Stimulated activated CD8-positive, alpha-beta memory T cell treated with anti-CD3 and anti-CD28 coated beads, Interleukin-15, amount 100 ng/mL, for 48 hours (primary cell): ENCODE data around the gene RBBP8.
A peak's percentile ranks its signal among the peaks of the same experiment; 100 is the strongest.

Experiments used
- DNase-seq, 2 donors: peaks; one replicate each; pipeline ENCODE4 v3.0.0-alpha.2; 2020; ENCODE audit warnings: low read depth in 2 of 2

The RBBP8 gene

GRCh38 chr18:23062011-23062410 is 128.9 kb downstream of the RBBP8 start:
- DNase-seq: no peak

GRCh38 chr18:23063502-23063901 is 130.4 kb downstream of the RBBP8 start:
- DNase-seq: no peak

- DNase-seq: no peak
Observed at GRCh38 chr18:23065234-23065806, 132.2 kb downstream of the RBBP8 start.

- DNase-seq: no peak
Observed at GRCh38 chr18:23066060-23066459, 132.9 kb downstream of the RBBP8 start.

- DNase-seq: no peak
Observed at GRCh38 chr18:23066504-23067039, 133.4 kb downstream of the RBBP8 start.

GRCh38 chr18:23067236-23067635 is 134.1 kb downstream of the RBBP8 start:
- no peak for DNase-seq

- no peak for DNase-seq
Observed at GRCh38 chr18:23068011-23068410, 134.9 kb downstream of the RBBP8 start.

- DNase-seq: no peak
Observed at GRCh38 chr18:23068570-23069310, 135.6 kb downstream of the RBBP8 start.

GRCh38 chr18:23069481-23069880 is 136.4 kb downstream of the RBBP8 start:
- no peak for DNase-seq

- DNase-seq: no peak
Observed at GRCh38 chr18:23069898-23070297, 136.8 kb downstream of the RBBP8 start.

GRCh38 chr18:23071285-23071684 is 138.2 kb downstream of the RBBP8 start:
- DNase-seq: peak; percentile 60 to 71

GRCh38 chr18:23072079-23072478 is 139.0 kb downstream of the RBBP8 start:
- DNase-seq: no peak

- no peak for DNase-seq
Observed at GRCh38 chr18:23073996-23074606, 141.0 kb downstream of the RBBP8 start.
